ENCODE data around the gene STX8.

STX8 gene

DNA sequence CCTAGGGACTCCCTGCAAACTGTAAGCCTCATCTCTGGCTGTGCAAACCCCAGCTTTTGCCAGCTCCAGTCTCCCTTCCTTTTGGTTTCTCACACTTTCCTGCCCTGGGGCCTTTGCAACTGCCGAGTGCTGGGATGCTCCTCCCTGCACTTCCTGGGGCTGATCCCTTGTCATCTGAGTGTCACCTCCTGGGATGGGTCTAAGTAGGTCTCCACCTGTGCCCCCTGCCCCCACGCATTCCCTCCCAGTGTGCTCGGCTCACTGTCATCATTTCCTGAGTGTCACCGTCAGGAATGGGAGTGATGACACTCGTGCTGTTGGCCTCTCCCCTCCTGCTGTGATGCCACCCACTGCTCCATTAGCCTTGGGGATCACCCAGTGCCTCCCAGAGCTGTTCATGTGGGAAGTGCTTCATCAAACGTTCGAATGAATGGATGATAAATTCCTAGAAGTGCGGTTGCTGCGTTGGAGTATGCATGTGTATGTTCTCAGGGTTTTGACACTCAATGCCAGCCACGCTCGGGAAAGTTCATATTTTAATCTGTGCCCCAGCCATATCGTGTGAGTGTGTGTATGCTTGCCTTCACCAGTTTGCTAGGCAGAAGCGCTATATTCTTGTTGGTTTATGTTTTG lies 364.4 kb downstream of the STX8 start:
- no peaks in the 10 kb centered on the region for H3K27me3 Mint-ChIP-seq
- no peak overlapping the region for H3K27ac Mint-ChIP-seq
- no peak for DNase-seq (ENCODE audit: low spot score in 2 of 2)
- peaks cover 8% of the 10 kb centered on the region for H3K9me3 Mint-ChIP-seq
- H3K4me1 Mint-ChIP-seq: no peaks in the 10 kb centered on the region
- ATAC-seq (ENCODE audit: low read depth): no peak
- peaks cover 2% of the 10 kb centered on the region for H3K36me3 Mint-ChIP-seq
- no peak overlapping the region for H3K4me3 Mint-ChIP-seq

DNA sequence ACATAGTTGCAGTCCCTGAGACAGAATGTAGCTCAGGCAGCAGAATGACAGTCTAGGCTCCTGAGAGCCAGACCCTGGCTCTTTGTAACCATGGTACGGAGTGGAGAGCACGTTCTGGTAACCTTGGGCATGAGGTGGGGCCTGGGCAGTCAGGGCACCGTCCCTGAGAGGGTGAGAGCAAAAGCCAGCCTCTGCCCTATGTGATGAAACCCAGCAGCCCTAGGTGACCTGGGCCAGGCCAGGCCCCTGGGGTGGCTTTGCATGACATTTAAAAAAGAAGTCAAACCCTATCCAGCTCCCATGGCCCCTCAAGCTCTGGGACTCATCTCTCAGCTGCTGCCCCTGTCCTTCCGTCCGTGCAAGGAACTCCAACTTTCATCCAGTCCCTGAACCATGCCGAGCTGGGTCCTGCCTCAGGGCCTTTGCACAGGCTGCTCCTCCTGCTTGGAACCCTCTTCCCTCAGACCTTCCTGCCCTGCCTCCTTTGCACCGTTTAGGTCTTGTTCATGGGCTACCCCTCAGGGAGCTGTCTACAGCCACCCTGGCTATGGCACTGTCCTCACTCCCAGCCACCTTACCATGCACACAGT lies 365.7 kb downstream of the STX8 start:
- ATAC-seq (ENCODE audit: low read depth) (no peak), DNase-seq (ENCODE audit: low spot score in 2 of 2) (no peak)
- peaks cover 8% of the 10 kb centered on the region for H3K4me1 Mint-ChIP-seq
- H3K27me3 Mint-ChIP-seq: no peaks in the 10 kb centered on the region
- H3K9me3 Mint-ChIP-seq: no peaks in the 10 kb centered on the region
- no peaks in the 10 kb centered on the region for H3K36me3 Mint-ChIP-seq
- no peak overlapping the region for H3K27ac Mint-ChIP-seq
- no peak overlapping the region for H3K4me3 Mint-ChIP-seq

DNA sequence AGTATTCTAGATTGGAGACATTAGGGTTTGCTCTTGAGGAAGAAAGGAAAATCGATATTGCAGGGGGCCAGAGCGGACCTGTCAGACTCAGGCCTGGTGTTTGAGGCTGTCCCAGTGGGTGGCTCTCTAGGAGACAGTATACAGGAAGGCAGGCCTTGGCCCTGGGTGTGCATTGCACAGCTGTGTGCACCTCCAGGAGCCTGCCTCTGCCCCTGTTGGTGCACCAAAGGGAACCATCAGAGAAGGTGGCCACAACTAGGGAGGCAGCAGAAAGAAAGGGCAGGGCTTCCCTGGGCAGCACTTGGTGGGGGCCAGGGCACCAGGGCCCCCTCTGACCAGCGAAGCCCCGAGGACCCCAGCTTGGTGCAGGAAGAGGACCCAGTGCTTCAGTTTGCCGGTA lies 366.3 kb downstream of the STX8 start:
- ATAC-seq (ENCODE audit: low read depth): no peak
- H3K9me3 Mint-ChIP-seq: no peaks in the 10 kb centered on the region
- no peaks in the 10 kb centered on the region for H3K27me3 Mint-ChIP-seq
- H3K4me3 Mint-ChIP-seq: no peak overlapping the region
- no peak for DNase-seq (ENCODE audit: low spot score in 2 of 2)
- no peak overlapping the region for H3K27ac Mint-ChIP-seq
- peaks cover 12% of the 10 kb centered on the region for H3K4me1 Mint-ChIP-seq
- no peaks in the 10 kb centered on the region for H3K36me3 Mint-ChIP-seq

DNA sequence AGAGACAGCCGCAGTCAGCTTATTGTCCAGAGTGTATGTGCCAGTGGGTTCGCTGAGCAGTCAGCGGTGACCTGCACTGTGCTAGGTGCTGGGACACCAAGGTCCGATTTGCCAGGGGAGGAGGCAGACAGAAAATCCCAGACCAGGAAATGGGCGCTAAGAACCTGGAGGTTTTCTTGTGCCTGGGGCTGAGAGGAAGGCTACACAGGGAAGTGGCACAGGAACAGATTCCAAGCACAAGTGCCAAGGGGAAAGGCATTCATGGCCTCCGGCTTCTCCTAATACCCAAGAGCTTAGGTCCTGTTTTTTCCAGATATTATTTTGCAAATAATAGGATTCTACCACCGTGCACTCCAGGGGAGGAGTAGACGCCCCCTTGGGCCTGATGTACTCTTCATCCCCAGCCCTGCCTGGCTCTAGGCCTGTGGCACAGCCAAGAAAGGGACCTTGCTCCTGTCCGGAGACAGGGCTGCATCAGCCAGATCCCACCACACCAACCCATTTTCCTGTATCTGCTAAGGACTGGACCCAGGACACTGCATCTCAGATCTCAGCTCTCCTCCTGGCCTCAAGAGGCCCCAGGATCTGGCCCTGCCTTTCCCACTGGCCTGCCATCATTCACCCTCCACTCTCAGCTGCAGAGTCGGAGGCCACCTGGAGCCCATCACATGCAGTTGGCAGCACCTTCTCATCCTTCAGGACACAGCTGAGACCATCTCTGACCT lies 367.1 kb downstream of the STX8 start:
- Mint-ChIP-seq H3K4me1 (peaks cover 18% of the 10 kb centered on the region), H3K4me3 (no peak overlapping the region), H3K27ac (no peak overlapping the region), H3K9me3 (no peaks in the 10 kb centered on the region), H3K27me3 (no peaks in the 10 kb centered on the region), H3K36me3 (no peaks in the 10 kb centered on the region)
- no peak for DNase-seq (ENCODE audit: low spot score in 2 of 2)
- ATAC-seq (ENCODE audit: low read depth): no peak

DNA sequence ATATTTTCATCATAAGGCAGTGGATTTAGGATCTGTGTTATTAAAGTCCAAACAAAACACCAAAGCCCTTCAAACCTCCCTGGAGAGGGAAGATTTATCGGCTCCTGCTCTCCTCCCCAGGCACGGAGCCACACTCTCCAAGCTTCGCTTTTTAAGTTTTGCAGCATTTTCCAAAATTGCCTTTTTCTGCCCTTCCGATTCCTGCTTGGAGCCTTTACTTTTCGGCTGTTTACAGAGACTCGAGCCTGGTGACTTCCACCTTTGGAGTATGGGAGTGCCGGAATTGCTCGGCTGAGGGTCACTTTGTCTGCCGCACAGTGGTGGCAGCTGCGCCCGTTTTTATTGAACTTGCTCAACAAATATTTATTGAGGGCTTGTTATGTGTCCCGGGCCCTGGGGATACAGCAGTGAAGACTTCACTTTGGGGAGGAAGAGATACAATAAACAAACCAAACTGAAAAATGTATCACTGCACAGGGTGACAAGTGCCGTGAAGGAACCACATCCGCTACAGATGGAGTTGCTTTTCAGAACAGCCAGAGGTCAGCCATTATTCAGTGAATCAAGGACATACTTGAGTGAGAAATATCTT lies 368.8 kb downstream of the STX8 start:
- Mint-ChIP-seq H3K27me3 (no peaks in the 10 kb centered on the region), H3K9me3 (no peaks in the 10 kb centered on the region), H3K4me3 (no peak overlapping the region), H3K4me1 (peaks cover 21% of the 10 kb centered on the region), H3K36me3 (no peaks in the 10 kb centered on the region), H3K27ac (no peak overlapping the region)
- ATAC-seq (ENCODE audit: low read depth) (no peak), DNase-seq (ENCODE audit: low spot score in 2 of 2) (no peak)

DNA sequence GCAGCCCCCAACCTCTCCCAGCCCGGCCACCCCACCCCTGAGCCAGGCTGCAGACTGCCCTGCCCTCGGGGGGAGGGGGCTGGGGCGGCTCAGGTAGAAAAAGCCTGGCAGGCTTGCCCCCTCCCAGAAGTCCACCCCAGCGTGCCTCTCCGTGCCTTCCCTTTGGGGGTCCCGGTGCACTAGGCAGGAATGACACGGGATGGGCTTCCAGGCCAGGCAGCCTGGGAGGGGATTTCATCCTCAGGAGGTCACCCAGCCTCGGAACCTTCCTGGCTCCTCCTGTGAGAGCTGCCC lies 369.3 kb downstream of the STX8 start:
- no peak for ATAC-seq (ENCODE audit: low read depth)
- no peak overlapping the region for H3K27ac Mint-ChIP-seq
- no peaks in the 10 kb centered on the region for H3K27me3 Mint-ChIP-seq
- no peak overlapping the region for H3K4me3 Mint-ChIP-seq
- DNase-seq (ENCODE audit: low spot score in 2 of 2): no peak
- no peaks in the 10 kb centered on the region for H3K36me3 Mint-ChIP-seq
- no peaks in the 10 kb centered on the region for H3K9me3 Mint-ChIP-seq
- peaks cover 21% of the 10 kb centered on the region for H3K4me1 Mint-ChIP-seq

DNA sequence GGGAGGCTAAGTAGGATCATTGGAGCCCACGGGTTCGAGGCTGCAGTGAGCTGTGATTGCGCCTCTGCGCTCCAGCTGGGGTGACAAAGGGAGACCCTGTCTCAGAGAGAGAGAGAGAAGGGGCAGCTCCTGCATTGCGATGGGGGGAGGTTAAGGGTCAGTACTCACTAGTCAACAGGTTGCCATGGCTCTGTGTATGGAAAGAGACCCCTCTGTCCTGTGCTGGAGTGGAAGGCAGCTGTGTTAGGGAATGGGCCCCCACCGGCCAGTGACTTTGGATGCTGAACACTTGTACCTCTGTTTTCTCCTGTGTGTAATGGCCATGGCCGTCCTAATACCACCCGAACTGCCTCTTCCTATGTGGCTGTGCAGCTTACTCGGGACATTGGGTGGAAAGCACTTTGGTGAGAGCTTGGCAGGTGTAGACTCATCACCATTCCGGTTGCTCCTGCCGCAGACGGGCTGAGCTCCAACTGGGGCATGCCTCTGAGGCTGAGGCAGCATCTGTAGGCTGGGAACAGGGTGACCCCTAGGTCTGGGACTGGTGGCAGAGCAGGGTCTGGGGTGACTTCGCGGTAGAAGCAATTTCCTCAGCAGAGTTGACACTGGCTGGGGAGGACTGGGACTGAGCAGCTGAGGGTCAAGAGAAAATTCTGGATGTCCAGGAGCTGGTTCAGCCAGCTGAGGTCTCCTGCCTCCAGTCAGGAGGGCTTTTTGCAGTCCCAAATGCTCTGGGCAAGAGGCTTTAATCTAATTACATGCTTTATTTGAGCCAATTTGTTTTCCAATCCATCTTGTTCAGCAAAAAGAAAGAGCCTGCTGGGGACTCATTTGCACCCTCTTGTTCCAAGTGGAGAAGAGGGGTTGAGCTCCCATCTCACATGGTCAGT lies 369.9 kb downstream of the STX8 start:
- DNase-seq (ENCODE audit: low spot score in 2 of 2): no peak
- Mint-ChIP-seq H3K36me3 (no peaks in the 10 kb centered on the region), H3K27me3 (no peaks in the 10 kb centered on the region), H3K27ac (no peak overlapping the region), H3K4me3 (no peak overlapping the region), H3K9me3 (no peaks in the 10 kb centered on the region), H3K4me1 (peaks cover 27% of the 10 kb centered on the region)
- no peak for ATAC-seq (ENCODE audit: low read depth)

DNA sequence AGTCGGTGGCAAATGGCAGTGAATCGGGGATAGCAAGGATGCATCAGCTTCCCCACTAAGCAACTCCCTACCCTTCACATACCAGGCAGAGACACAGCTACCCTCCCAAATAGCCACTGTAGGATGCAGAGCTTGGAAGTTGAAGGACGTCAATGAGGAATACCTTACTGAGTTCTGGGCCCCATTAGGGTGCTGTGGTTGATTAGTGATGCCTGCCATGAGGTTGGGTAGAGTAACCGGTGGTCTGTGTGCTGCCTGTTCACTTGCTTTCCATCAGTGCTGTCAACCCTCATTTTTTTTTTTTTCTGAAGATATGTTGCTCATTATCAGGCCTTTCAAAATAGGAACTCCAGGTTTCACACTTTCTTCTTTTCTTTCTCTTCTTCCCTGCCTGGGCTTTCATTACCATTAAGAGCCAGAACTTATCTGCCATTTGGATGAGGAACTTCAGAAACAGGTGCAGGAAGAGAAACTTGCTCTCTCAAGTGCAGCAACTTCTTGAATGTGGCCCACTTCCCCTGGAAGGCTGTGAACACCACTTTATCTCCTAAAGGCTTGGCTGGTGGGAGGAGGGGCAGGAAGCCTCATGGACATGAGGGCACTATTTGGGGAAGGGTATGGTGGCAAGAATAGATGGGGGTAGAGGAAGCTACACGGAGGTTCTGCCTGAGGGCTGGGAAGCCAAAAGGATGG lies 370.8 kb downstream of the STX8 start:
- Mint-ChIP-seq H3K27ac (no peak overlapping the region), H3K9me3 (no peaks in the 10 kb centered on the region), H3K27me3 (no peaks in the 10 kb centered on the region), H3K36me3 (no peaks in the 10 kb centered on the region), H3K4me1 (peaks cover 33% of the 10 kb centered on the region), H3K4me3 (peak overlapping the region; percentile 21)
- no peak for DNase-seq (ENCODE audit: low spot score in 2 of 2)
- peak; percentile 57 for ATAC-seq (ENCODE audit: low read depth)

DNA sequence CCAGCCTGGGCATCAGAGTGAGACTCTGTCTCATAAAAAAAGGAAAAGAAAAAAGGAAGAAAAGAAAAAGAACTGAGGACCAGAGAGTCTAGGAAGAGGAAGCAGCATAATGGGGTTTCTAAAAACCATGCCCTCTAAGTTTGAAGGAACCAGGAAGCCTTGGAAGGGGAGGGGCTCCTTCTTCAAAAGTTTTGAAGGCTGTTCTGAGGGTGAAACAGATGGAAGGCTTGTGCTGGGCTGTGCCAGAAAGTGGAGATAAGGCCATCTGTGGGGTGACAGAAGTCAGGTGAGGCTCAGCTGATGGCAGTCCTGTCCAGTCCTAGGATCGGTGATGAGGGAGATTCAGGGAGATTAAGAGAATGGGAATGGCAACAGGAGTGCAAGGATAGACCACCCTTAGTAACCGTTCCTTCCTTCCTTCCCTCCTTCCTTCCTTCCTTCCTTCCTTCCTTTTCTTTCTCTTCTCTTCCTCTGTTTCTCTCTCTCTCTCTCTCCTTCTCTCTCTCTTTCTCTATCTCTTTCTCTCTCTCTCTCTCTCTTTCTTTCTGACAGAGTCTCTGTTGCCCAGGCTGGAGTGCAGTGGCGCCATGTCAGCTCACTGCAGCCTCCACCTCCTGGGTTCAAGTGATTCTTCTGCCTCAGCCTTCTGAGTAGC lies 371.7 kb downstream of the STX8 start:
- no peak for ATAC-seq (ENCODE audit: low read depth)
- peaks cover 38% of the 10 kb centered on the region for H3K4me1 Mint-ChIP-seq
- H3K27me3 Mint-ChIP-seq: no peaks in the 10 kb centered on the region
- H3K9me3 Mint-ChIP-seq: no peaks in the 10 kb centered on the region
- H3K36me3 Mint-ChIP-seq: no peaks in the 10 kb centered on the region
- DNase-seq (ENCODE audit: low spot score in 2 of 2): no peak
- H3K4me3 Mint-ChIP-seq: peak overlapping the region; percentile 14
- no peak overlapping the region for H3K27ac Mint-ChIP-seq

DNA sequence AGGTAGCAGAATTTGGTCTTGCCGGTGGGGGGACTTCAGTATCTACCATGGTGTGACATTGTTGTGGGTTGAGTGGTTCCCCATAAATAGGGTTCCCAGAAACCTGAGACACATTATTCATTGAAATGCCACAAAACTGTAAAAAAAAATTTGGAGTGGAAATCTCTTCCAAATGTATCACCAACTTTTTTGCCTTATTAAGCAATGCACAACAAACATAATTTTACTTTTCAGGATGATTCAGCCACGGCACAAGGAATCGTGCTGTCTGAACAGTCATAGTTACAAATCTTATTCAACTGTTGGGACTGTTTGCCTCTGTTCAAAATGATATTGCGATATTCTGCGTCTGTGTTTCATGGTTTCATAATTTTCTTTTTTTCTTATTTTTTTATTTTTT lies 373.1 kb downstream of the STX8 start:
- Mint-ChIP-seq H3K4me1 (peaks cover 38% of the 10 kb centered on the region), H3K27me3 (no peaks in the 10 kb centered on the region), H3K4me3 (no peak overlapping the region), H3K9me3 (no peaks in the 10 kb centered on the region), H3K36me3 (no peaks in the 10 kb centered on the region), H3K27ac (no peak overlapping the region)
- no peak for ATAC-seq (ENCODE audit: low read depth)
- DNase-seq (ENCODE audit: low spot score in 2 of 2): no peak

DNA sequence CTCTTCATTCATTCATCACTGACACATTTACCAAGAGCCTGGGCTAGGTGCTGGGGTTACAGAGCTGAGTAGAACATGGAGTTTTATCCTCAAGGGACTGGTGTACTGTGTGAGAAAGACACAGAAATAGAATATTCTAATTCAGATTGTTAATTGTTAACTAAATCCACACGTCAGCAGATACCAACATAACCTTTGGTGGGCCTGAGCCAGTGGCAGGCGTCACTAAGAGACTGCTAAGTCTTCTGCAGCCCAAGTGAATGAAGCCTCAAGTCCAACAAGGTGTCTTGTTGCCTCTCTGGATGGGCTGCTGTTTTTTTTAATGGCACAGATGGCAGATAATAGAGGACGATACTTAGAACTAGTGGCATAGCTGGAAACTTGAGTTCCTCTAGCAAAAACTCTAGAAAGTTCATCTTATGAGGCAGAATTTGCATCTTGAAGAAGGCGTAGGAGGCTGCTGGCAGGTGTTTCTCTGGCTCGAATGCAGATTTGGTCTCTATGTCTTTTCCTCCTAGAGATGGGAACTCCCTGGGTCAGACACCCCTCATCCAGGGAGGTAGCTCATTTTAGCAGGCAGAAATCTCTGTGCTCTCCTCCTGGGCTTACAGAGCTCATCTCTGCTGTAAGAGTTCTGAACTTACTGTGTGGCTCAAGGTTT lies 374.8 kb downstream of the STX8 start:
- H3K9me3 Mint-ChIP-seq: no peaks in the 10 kb centered on the region
- no peaks in the 10 kb centered on the region for H3K36me3 Mint-ChIP-seq
- peaks cover 38% of the 10 kb centered on the region for H3K4me1 Mint-ChIP-seq
- H3K27me3 Mint-ChIP-seq: peaks cover 2% of the 10 kb centered on the region
- no peak overlapping the region for H3K27ac Mint-ChIP-seq
- DNase-seq (ENCODE audit: low spot score in 2 of 2) (no peak), ATAC-seq (ENCODE audit: low read depth) (peak; percentile 47)
- no peak overlapping the region for H3K4me3 Mint-ChIP-seq

Measured in memory B cell (primary cell).